Measurements from ENCODE around the gene HDGFL2.

Gene HDGFL2

DNA sequence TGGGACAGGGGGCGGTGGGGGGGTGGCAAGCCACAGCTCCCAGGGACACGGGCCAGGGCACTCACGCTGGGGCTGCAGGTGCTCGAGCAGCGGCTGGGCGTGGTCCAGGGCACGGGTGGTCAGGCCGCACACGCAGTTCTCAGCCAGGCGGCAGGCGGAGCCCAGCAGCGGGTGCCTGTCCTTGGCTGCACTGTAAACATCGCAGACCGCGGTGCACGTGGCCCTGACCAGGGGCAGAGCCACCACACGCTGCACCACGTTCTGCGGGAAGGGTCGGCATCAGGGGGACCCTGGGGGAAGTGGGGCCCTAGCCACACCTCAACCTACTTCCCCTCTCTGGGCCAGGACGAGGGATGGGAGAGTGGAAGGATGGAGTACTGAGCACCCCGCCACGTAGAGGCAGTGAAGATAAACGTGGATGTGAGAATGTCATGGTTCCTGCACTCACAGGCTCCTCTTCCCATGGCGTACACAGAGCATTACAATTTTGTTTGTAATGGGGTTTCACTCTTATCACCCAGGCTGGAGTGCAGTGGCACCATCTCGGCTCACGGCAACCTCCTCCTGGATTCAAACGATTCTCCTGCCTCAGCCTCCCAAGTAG lies 59.6 kb downstream of the HDGFL2 start:
- Histone ChIP-seq H3K36me3 (ENCODE audit: control insufficient read depth in 2 of 2, insufficient read depth in 1 of 2, low read length in 2 of 2) (no peaks in the 10 kb centered on the region), H3K4me3 (ENCODE audit: low read depth, low read length) (no peak overlapping the region), H3K9me3 (ENCODE audit: control insufficient read depth, insufficient read depth, low read depth, low read length) (no peaks in the 10 kb centered on the region), H3K4me1 (ENCODE audit: control insufficient read depth, insufficient read depth, low read length) (no peaks in the 10 kb centered on the region), H3K27ac (ENCODE audit: extremely low read depth, low read depth, low read length) (no peak overlapping the region)
- ChIA-PET POLR2A (no interaction called here), CTCF (no interaction called here)
- no peak for TF ChIP-seq ZNF175 (tag by site-specific recombination; IDR thresholded peaks at IDR 0.05)
- 0 out of 2 replicates have a peak, but pooled peaks have one; percentile 29 for TF ChIP-seq ZNF600 (tag by site-specific recombination; IDR thresholded peaks at IDR 0.05)
- TF ChIP-seq ZNF157 (tag by site-specific recombination; IDR thresholded peaks at IDR 0.05), result peak; percentile 86

DNA sequence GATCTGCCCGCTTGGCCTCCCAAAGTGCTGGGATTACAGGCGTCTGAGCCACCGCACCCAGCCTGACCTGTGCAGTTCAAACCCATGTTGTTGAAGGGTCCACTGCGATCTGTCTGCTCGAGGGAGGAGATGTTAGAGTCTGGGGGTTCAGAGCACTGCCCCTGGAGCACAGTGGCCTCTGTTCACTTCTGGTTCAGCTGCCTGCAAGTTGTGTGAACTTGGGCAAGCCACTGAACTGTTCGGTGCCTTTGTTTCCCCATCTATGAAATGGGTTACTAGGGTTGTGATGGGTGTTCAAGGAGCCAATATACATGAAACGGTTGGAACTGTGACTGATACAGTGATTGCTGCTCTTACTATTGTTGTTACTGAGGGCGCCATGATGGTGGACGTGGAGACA lies 61.2 kb downstream of the HDGFL2 start:
- H3K4me1 ChIP-seq (ENCODE audit: control insufficient read depth, insufficient read depth, low read length), result no peaks in the 10 kb centered on the region
- no peak overlapping the region for H3K27ac ChIP-seq (ENCODE audit: extremely low read depth, low read depth, low read length)
- H3K4me3 ChIP-seq (ENCODE audit: low read depth, low read length), result no peak overlapping the region
- CTCF ChIA-PET, result interaction anchor here (1.0 to 4.4 kb wide), 2 partner anchors 8 to 14 kb away, joined by 5 to 72 read pairs; no protein-coding TSS in a partner anchor
- H3K9me3 ChIP-seq (ENCODE audit: control insufficient read depth, insufficient read depth, low read depth, low read length), result no peaks in the 10 kb centered on the region
- POLR2A ChIA-PET, result no interaction called here
- TF ChIP-seq ZNF18 (tag by site-specific recombination; IDR thresholded peaks at IDR 0.05) (no peak), ZNF596 (tag by site-specific recombination; IDR thresholded peaks at IDR 0.05) (no peak), ZNF423 (tag by site-specific recombination; IDR thresholded peaks at IDR 0.05) (no peak), TRIM28 (IDR thresholded peaks at IDR 0.05; ENCODE audit: borderline replicate concordance, low read length) (no peak), KLF8 (tag by site-specific recombination; IDR thresholded peaks at IDR 0.05) (0 out of 2 replicates have a peak, but pooled peaks have one; percentile 21), ZNF341 (tag by site-specific recombination; IDR thresholded peaks at IDR 0.05; ENCODE audit: low read depth) (no peak)
- no peaks in the 10 kb centered on the region for H3K36me3 ChIP-seq (ENCODE audit: control insufficient read depth in 2 of 2, insufficient read depth in 1 of 2, low read length in 2 of 2)

GRCh38 chr19:4533835-4534424 lies 61.8 kb downstream of the HDGFL2 start:
- no peaks in the 10 kb centered on the region for H3K9me3 ChIP-seq (ENCODE audit: control insufficient read depth, insufficient read depth, low read depth, low read length)
- no peaks in the 10 kb centered on the region for H3K4me1 ChIP-seq (ENCODE audit: control insufficient read depth, insufficient read depth, low read length)
- no peaks in the 10 kb centered on the region for H3K36me3 ChIP-seq (ENCODE audit: control insufficient read depth in 2 of 2, insufficient read depth in 1 of 2, low read length in 2 of 2)
- no peak overlapping the region for H3K4me3 ChIP-seq (ENCODE audit: low read depth, low read length)
- no peak overlapping the region for H3K27ac ChIP-seq (ENCODE audit: extremely low read depth, low read depth, low read length)
- POLR2A ChIA-PET, result no interaction called here
- TF ChIP-seq ZNF843 (tag by site-specific recombination; IDR thresholded peaks at IDR 0.05) (no peak), MEIS1 (CRISPR knock-in tag; IDR thresholded peaks at IDR 0.05; ENCODE audit: borderline replicate concordance) (no peak), ZNF138 (tag by site-specific recombination; IDR thresholded peaks at IDR 0.05; ENCODE audit: borderline replicate concordance) (no peak), ZNF514 (tag by site-specific recombination; IDR thresholded peaks at IDR 0.05) (no peak), ZNF830 (tag by site-specific recombination; IDR thresholded peaks at IDR 0.05; ENCODE audit: low read depth) (no peak), ZNF555 (tag by site-specific recombination; conservative IDR thresholded peaks at IDR 0.05) (no peak), GFI1B (tag by site-specific recombination; IDR thresholded peaks at IDR 0.05) (no peak), ZNF623 (tag by site-specific recombination; IDR thresholded peaks at IDR 0.05) (no peak), PRDM2 (tag by site-specific recombination; IDR thresholded peaks at IDR 0.05; ENCODE audit: borderline replicate concordance) (no peak), ZNF76 (tag by site-specific recombination; IDR thresholded peaks at IDR 0.05; ENCODE audit: borderline replicate concordance, low read depth) (no peak), ZNF707 (tag by site-specific recombination; IDR thresholded peaks at IDR 0.05) (no peak), ZNF155 (tag by site-specific recombination; IDR thresholded peaks at IDR 0.05) (no peak), ZNF768 (tag by site-specific recombination; IDR thresholded peaks at IDR 0.05) (no peak)
- CTCF ChIA-PET, result interaction anchor here (0.8 to 4.4 kb wide), 5 partner anchors 9 to 36 kb away, joined by 4 to 72 read pairs (median 5); no protein-coding TSS in a partner anchor

All from HEK293 (cell line).